HL-60/S4 treated with retinoic acid at 250 ng/mL for 4 days and 3 days (cell line): ENCODE measurements around the gene PTGES.

ENCODE experiments used
- in situ Hi-C: fragments of 300-500 bp; cut with MboI; formaldehyde crosslinking; loops from 2 replicates; pipeline ENCODE4 v1.7.0; 2022; ENCODE audit warnings: low sequenced_read_pairs

PTGES gene

GRCh38 chr9:129748249-129748648 is 4.6 kb downstream of the PTGES start:
- in situ Hi-C loops: no loop called here

DNA sequence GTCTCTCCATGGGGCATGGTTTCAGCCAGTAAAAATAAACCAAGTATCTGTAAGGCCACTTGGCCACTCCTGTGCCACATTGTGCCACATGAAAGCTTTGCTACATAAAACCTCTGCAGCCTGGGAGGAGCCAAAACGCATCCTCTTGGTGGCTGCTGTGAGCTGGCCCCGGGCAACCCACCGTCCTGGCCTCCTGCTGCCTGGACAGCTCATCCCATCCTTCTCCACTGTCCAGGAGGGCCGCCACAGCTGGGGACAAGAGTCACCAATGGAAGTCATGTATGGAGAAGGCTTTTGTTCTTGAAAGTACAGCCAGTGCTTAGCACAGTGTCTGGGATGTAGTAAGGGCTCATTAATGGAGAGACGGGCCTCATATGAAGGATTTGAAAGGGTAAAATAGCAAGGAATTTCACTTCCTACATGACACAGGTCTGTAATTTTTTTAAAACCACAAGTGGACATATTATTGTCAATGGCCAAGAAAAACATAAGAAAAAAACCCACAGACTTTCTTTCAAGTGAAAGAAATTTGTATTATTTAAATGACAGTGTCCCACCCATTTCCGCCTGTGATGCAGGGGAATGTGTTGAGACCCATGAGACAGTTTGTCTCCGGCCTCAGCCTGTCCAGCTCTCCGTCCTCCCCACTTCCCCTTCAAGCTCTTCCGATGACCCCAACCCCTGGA is 6.6 kb downstream of the PTGES start:
- in situ Hi-C loops: no loop called here

- in situ Hi-C loops: no loop called here
These were observed 7.6 kb downstream of the PTGES start for GRCh38 chr9:129745200-129745599.

DNA sequence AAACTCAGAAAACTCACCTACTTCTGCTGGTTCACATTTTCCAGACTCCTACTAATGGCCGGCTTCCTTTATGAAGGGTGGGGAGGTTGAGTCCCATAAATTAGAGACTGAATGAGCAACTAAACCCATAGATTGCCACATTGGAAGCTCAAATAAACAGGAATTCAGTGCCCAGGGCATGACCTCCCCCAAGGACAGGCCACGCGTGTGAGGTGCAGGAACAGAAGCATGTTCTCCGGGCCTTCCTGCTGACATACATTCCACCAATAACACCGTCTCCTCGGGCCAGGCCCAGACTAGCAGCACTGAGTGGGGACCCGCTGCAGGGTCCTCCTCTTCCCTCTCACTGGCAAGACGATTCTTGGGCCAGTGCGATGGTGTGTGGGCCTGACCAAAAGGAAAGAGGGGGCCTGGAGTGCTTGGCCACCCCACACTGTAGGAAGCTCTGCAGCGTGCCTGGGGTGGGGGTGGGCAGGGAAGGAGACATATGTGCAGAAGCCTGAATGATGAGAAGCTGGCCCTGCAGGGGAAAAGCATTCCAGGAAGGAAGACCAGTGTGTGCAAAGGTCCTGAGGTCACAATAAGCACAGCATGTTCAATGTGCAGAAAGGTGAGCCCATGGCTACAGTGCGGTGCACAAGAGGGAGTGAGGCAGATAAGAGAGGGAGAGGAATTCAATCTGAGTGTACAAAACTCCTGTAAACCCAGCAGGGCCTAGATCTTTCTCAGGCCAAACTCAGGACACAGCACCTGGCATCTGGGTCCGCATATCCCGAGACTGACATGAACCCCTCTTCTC is 12.0 kb downstream of the PTGES start:
- in situ Hi-C loops: no loop called here

- in situ Hi-C loops: no loop called here
These were observed 12.7 kb downstream of the PTGES start for GRCh38 chr9:129740174-129740573.

DNA sequence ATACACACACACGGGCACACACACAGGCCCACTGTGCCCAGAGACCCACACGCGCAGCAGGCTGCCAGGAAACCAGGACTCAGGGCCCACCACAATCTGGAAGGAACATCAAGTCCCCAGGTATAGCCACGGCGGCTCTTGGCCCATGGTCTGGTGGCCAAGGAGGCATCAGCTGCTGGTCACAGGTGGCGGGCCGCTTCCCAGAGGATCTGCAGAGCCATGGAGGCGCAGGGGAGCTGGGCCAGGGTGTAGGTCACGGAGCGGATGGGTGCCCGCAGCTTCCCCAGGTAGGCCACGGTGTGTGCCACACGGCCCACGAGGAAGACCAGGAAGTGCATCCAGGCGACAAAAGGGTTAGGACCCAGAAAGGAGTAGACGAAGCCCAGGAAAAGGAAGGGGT is 13.4 kb downstream of the PTGES start:
- in situ Hi-C loops: loop anchor here (5.0 kb wide), 1 partner anchor 43 kb away; no protein-coding TSS in a partner anchor

- in situ Hi-C loops: loop anchor here (5.0 kb wide), 1 partner anchor 45 kb away; no protein-coding TSS in a partner anchor
These were observed 15.2 kb downstream of the PTGES start for GRCh38 chr9:129737479-129738274.

DNA sequence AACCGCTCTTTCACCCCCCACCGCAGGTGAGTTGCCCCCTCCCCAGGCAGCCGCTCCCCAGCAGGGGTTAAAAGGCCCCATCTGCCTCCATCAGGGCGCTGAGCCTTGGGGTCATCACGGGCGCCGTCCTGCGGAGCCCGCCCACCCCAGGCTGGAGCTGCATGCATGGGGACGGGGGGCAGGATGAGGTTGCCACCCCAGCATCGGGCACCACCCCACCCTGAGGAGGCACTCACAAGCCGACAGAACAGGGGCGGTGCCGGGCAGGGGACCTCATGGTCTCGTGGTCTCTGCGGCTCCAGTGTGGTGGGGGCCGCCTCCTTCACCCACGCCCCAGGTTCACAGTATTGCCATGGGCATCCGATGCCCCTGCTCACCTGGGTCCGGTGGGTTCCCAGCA is 16.5 kb downstream of the PTGES start:
- in situ Hi-C loops: loop anchor here (5.0 kb wide), 1 partner anchor 46 kb away; no protein-coding TSS in a partner anchor

GRCh38 chr9:129735546-129735945 is 17.3 kb downstream of the PTGES start:
- in situ Hi-C loops: loop anchor here (5.0 kb wide), 1 partner anchor 47 kb away; no protein-coding TSS in a partner anchor

GRCh38 chr9:129733632-129733953 is 19.2 kb downstream of the PTGES start:
- in situ Hi-C loops: no loop called here

GRCh38 chr9:129732946-129733631 is 19.8 kb downstream of the PTGES start:
- in situ Hi-C loops: no loop called here

DNA sequence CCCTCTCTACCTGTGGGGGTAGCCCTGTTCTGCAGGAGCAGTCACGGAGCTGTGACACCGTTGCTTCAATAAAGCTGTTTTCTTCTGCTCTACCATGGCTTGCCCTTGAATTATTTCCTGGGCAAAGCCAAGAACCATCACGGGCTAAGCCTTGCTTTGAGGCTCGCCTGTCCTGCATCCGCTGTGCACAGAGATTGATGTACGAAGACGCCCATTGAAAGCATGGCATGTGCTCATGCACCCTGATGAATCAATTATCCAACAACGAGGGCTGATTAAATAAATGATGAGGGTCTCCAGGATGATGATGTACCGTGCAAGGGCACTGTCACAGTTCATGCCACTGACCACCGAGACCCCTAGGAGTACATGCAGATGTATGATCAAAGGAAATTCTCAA is 20.7 kb downstream of the PTGES start:
- in situ Hi-C loops: no loop called here

GRCh38 chr9:129731477-129732085 is 21.3 kb downstream of the PTGES start:
- in situ Hi-C loops: no loop called here

- in situ Hi-C loops: no loop called here
These were observed 24.1 kb downstream of the PTGES start for GRCh38 chr9:129728744-129729143.

GRCh38 chr9:129726322-129727160 is 26.3 kb downstream of the PTGES start:
- in situ Hi-C loops: no loop called here

DNA sequence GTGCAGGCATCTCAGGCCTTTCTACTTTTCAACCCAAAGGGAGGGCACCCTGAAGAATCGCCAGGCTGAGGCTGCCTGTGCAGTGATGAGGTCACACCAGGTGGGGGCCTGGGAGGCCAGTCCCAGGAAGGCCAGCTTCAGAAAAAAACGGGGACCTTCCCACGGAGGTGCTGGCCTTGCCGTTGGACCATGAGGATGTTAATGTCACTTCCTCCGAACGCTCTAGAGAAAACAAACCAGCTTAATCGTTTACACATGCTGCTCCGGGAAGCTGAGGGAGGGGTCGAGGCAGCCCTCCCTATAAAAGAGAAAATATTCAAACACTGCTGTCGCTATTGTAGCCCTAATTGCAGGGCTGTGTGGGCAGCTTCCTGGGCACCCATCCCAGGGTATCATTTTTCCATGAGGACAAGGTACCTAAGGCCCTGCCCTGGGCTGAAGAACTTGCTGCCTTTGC is 27.0 kb downstream of the PTGES start:
- in situ Hi-C loops: no loop called here

- in situ Hi-C loops: no loop called here
These were observed 28.2 kb downstream of the PTGES start for GRCh38 chr9:129724456-129725190.

GRCh38 chr9:129722913-129723312 is 29.9 kb downstream of the PTGES start:
- in situ Hi-C loops: no loop called here
